ENCODE measurements around the gene HMG20A.
A peak's percentile ranks its signal among the peaks of the same experiment; 100 is the strongest.

Gene HMG20A

GRCh38 chr15:77530576-77530975, 109.9 kb downstream of the HMG20A start:
- Mint-ChIP-seq H3K9me3 (no peaks in the 10 kb centered on the region), H3K4me1 (peaks cover 68% of the 10 kb centered on the region), H3K27ac (peak overlapping the region; percentile 38 to 84 (median 66)), H3K36me3 (ENCODE audit: low read depth) (no peaks in the 10 kb centered on the region), H3K4me3 (peak overlapping the region in 1 of 3 experiments; percentile 4), H3K27me3 (ENCODE audit: low read depth) (no peaks in the 10 kb centered on the region)
- no peak for TF ChIP-seq CTCF (IDR thresholded peaks at IDR 0.05; ENCODE audit: unreplicated experiment in 3 of 3)

DNA sequence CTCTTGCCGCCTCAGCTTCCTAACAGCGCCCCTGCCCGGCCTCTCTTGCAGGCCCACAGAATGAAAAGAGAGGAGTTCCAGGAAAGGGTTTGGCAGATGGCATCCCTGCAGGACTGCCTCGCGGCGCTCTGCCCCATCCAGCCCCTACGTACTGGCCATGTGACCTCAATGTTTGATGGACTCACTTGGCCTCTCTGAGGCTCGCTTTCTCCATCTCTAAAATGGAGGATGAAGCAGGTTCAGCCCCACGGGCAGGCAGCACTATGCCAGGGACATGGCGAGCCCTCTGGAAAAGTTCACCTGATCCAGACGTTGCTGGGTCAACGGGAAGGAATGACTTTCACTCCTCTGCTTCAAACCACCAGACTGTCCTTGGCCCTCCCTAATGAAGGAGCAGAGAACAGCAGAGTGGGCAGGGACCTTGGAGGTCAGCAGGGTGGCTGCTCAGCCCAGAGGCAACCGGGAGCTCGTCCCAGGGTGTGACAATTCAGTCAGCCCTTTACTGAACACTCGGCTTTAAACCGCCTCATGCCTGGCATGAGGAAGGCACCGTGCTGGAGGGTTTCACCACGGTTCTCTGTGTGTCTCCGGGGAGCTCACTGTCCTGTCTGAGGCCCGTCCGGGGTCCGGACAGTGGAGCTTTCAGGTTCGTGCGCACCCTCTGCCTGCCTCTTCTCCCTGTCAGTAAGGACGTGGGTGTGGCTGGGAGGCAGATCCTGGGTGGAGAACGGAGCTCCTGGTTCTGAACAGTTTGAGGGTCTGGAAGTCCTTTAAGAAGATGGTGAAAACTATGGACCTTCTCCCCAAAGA, 110.7 kb downstream of the HMG20A start:
- H3K9me3 Mint-ChIP-seq, result no peaks in the 10 kb centered on the region
- H3K27me3 Mint-ChIP-seq (ENCODE audit: low read depth), result no peaks in the 10 kb centered on the region
- peak overlapping the region; percentile 24 to 91 (median 89) for H3K27ac Mint-ChIP-seq
- TF ChIP-seq CTCF (IDR thresholded peaks at IDR 0.05; ENCODE audit: unreplicated experiment in 3 of 3), result no peak
- no peaks in the 10 kb centered on the region for H3K36me3 Mint-ChIP-seq (ENCODE audit: low read depth)
- no peak overlapping the region for H3K4me3 Mint-ChIP-seq
- H3K4me1 Mint-ChIP-seq, result peaks cover 66% of the 10 kb centered on the region

GRCh38 chr15:77532067-77532710, 111.5 kb downstream of the HMG20A start:
- no peak for TF ChIP-seq CTCF (IDR thresholded peaks at IDR 0.05; ENCODE audit: unreplicated experiment in 3 of 3)
- peak overlapping the region in 1 of 3 experiments; percentile 34 for H3K4me3 Mint-ChIP-seq
- peaks cover 63% of the 10 kb centered on the region for H3K4me1 Mint-ChIP-seq
- no peaks in the 10 kb centered on the region for H3K9me3 Mint-ChIP-seq
- H3K27ac Mint-ChIP-seq, result peak overlapping the region; percentile 89 to 92 (median 91)
- no peaks in the 10 kb centered on the region for H3K27me3 Mint-ChIP-seq (ENCODE audit: low read depth)
- H3K36me3 Mint-ChIP-seq (ENCODE audit: low read depth), result no peaks in the 10 kb centered on the region

DNA sequence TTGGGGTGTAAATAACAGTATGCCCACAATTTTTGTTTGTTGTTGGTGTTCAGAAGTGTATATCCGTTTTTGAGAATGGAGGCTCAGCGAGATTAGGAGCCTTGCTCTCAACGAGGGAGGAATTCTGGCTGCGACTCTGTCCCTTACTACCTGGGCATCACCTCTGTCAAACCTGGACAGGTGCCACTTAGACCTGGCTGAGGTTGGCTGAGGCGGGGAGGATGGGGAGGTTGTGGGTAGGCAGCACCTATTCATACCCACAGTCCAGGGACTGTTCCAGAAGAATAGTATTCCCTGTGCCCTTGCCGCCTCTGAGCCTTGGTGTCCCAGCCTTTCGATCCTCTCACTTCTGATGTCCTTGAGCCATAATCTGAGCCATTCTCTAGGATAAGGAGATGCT, 112.2 kb downstream of the HMG20A start:
- Mint-ChIP-seq H3K27ac (peak overlapping the region; percentile 89 to 92 (median 91)), H3K4me1 (peaks cover 58% of the 10 kb centered on the region), H3K9me3 (no peaks in the 10 kb centered on the region), H3K36me3 (ENCODE audit: low read depth) (no peaks in the 10 kb centered on the region), H3K4me3 (no peak overlapping the region), H3K27me3 (ENCODE audit: low read depth) (no peaks in the 10 kb centered on the region)
- TF ChIP-seq CTCF (IDR thresholded peaks at IDR 0.05; ENCODE audit: unreplicated experiment in 3 of 3), result no peak

GRCh38 chr15:77533578-77534430, 113.1 kb downstream of the HMG20A start:
- no peak for TF ChIP-seq CTCF (IDR thresholded peaks at IDR 0.05; ENCODE audit: unreplicated experiment in 3 of 3)
- Mint-ChIP-seq H3K4me1 (peaks cover 57% of the 10 kb centered on the region), H3K9me3 (no peaks in the 10 kb centered on the region), H3K27ac (peak overlapping the region; percentile 89 to 92 (median 91)), H3K36me3 (ENCODE audit: low read depth) (no peaks in the 10 kb centered on the region), H3K4me3 (peak overlapping the region in 2 of 3 experiments; percentile 7 to 40), H3K27me3 (ENCODE audit: low read depth) (no peaks in the 10 kb centered on the region)

Data from nephron (organoid).